ENCODE measurements around the gene LPP. TPM values are rescaled to one million over a fixed set of nuclear protein-coding genes. Genes with fewer than 3 reads are reported as not detected.

The LPP gene
- total RNA-seq, 1 donor from 2014 or later = 210 TPM

DNA sequence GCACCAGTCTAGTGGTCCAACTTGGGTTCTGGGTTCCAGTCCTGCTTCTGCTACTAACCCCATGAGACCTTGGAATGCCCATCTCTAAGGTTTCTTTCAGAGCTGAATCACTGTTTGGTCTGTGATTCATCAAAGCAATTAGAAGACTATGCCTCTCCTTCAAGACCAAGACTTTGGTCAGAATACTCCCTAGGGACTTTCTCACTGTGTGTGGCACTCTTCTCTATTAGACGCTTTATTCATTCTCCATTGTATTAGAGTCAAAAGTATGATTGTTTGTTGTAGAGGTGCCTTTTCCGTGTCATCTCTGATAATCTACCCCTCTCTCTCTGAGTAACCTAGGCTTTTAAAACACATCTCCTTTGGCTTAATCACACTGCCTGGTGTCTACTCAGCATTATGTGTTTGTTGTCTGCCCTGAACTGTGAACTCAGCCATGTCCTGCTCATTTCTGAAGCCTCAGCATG is 90.5 kb downstream of the LPP start:
- DNase-seq (ENCODE audit: low spot score) = no peak

DNA sequence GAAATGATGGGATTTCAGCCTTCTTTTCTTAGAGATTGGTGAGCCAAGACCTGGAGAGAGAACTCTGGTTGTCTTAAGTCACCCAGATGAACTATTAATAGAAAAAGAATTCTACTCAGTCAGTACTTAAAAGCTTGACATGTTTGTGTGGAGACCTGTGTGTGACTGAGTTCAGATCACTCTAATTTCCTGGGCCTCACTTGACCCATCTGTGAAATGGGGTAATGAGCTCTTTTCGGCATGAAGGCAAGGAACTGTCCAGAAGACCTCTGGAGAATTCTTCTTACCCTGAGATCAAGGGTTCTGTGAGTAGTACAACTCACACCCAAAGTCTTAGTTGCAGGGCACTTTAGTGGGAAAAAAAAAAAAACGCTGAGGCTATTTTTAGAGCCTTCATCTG is 92.9 kb downstream of the LPP start:
- no peak for DNase-seq (ENCODE audit: low spot score)

DNA sequence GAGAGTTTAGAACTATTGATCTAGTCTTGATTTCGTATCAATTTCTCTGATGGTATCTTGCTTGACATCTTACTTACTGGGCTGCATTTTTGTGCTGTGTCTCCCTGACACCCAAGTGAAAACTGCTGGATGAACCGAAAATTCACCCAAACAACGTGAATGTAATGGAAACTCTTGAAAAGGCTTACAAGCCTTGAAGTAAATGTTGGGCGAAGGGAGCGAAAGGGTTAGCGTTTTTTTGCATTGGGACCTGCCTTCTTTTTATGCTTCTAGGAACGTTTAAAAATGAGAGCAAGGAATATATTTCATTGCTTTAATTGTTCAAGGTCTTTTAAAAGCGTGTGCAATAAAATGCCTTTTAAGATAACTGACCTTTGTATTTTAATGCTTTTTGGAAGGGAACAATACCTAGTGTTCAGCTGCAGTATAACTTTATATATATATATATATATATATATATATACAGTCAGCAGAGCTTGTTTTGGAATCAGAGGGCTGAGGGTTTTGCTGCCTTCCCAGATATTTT is 94.1 kb downstream of the LPP start:
- DNase-seq (ENCODE audit: low spot score) = no peak

DNA sequence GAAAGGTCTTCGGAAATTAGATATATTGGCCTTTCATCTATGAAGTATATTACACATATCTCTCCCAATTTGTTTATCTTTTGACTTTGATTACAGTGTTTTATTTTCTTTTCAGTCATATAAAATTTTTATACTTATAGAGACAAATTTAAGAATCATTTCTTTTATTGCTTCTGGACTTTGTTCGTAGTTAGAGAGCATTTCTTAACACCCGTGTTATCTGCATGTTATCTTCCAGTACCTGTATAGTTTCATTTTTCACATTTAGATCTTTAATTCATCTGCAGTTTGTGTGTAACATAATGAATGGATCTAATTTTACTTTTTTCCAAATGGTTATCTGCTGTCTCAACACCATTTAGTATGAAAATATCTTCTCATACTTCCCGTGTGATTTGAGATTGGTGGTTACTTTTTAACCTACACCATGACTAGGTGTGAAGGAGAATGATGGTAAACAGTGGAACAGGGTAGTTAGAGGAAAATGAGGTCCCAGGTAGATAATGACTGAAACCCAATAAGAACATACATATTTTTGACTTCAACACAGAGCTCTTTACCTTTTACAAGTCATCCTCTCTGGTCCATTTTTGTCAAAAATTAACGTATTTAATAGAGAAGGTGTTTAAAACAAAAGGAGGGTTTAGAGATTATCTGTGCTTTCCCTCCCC is 99.3 kb downstream of the LPP start:
- DNase-seq (ENCODE audit: low spot score) = no peak

DNA sequence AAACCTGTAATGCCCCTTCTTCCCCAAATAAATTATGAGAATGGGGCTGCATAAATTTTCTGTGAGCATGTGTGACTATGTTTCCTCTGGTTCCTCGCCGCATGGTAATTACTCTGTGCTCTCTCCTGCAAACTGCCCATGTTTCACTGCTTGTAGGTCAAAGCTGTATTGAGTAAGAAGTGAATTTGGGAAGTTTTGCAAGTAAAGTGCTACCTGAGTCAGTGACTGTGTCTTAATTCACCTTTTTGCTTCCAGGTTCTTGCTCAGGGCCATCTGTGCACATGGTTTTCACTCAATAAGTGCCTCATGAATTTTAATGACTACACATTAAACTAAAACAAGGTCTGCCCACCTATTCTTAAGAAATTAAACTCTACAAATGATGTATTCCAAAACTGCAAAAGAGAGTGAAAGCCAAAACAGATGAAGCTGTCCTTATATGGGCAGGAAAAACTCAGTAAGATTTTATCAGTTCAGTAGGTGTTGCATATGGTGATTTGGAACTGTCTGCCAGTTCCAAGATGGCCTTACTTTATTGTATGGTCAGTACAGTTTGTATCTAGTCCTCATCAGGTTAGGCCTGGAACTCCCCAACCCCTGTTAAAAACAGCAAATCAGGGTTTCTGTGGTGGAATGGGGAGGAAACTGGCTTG is 100.0 kb downstream of the LPP start:
- no peak for DNase-seq (ENCODE audit: low spot score)

DNA sequence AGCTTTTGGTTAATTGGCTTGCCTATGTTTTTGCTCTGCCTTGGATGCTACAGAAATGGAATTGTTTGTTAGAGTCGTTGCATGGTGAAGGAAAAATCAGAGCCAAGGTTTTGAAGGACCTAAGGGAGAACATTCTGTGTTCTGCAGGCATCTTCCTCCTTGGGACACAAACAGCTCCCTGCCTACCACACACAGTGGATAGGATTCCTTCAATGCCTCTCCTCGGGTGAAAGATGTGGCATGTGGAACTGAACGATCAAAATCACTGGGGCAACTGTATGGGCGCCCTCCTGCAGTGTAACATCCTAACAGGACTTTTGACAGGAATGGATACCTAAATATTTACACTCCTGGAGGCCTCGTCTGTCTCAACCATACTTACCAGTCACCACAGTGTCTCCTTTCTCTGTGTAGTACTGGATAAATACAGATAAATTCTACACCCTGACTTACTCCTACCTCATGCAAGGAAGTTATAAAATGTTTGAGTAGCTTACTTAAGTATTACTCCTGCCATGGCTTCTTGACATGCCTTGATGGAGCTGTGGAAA is 100.6 kb downstream of the LPP start:
- no peak for DNase-seq (ENCODE audit: low spot score)

DNA sequence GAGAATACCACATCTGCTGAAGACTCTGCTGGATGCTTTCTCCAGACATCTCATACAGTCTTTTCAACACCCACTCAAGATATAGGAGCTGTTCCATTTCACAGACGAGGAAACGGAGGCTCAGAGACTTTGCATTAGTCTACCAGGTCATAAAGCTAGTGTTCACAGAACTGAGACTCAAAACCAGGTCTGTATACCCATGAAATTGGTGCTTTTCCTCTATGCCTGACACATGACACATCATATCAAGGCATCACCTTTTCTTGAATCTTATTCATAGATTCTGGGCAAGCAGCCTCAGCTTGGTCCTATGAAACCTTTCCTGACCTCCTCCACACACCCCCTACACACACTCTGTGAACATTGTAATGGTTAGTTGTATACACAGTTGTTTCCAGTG is 101.2 kb downstream of the LPP start:
- DNase-seq (ENCODE audit: low spot score) = no peak

DNA sequence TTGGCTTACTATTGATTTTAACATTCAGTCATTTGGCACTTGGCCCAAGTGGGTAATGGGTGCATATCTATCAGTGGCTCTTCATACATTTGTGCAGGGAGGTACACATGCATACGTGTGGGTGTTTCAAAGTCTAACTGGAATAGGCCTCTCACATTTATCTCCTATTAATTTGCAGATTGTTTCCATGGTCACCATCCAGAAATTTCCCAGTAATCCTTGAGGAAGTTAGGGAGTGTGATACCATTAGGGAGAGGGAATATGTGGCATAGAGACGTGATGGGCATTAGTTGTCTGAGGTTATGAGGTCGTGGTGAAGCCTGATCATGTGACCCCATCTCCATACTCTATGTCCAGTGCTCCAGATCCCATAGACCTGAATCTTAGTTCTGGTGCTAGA is 102.8 kb downstream of the LPP start:
- no peak for DNase-seq (ENCODE audit: low spot score)

DNA sequence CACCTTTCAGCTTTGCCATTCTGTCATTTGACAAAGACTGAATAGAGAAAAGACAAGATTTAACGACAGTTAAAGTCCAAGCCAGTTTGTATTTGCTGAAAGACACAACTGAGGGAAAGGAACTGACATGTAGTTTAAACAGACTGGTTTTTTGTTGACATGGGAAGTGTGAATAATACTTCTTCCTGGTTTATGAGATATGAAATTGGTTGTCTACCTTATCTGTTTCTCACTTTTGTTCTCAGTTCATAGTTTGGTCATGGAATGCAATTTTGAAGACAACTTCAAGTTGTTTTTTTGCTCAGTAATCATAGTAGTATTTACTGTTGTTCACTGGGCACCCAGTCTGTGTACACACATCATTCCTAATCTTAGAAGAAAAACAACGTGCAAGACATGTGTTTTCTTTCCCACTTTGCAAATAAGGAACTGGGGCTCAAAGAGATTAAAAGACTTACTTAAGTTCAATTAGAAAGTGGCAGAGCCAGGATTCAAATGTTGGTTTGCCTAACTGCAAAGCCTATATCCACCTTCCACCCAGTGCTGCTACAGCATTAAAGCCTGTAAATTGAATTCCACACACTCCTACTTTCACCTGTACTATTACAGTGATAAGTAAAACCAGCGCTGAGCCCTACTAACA is 103.5 kb downstream of the LPP start:
- no peak for DNase-seq (ENCODE audit: low spot score)

DNA sequence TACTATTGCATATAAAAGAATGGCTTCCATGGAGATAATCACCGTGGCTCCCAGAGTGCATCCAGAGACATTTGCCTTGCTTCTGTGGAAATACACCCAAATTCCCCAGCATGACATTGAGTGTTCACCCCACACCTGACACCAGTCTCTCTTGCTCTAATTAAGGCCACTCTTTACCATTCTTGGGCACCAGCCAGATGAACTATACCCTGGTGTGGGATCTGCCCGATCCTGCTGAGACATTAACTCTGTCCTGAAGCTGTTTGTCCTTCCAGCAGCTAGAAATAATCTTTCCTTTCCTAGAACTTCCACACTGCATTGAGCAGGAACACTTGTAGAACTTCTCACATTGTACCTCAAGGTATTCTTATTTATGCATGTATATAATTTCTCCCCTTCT is 105.2 kb downstream of the LPP start:
- no peak for DNase-seq (ENCODE audit: low spot score)

DNA sequence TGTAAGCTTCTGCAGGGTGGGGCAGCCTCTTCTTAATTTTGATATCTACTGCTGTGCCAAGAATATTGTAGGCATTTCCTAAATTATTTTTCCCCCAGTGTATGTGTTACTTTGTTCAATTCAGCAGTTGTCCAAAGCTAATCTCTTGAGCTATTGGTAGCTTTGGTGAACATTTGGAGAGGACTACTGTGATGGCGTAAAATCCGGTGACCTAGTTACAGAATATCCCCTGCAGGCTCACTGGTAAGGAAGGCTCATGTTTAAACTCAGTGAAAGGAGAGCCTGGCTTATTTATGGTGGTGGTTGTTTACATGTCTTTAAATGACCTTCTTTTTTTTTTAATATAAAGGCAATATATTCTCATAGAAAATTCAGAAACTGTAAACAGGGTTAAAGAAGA is 105.6 kb downstream of the LPP start:
- no peak for DNase-seq (ENCODE audit: low spot score)

DNA sequence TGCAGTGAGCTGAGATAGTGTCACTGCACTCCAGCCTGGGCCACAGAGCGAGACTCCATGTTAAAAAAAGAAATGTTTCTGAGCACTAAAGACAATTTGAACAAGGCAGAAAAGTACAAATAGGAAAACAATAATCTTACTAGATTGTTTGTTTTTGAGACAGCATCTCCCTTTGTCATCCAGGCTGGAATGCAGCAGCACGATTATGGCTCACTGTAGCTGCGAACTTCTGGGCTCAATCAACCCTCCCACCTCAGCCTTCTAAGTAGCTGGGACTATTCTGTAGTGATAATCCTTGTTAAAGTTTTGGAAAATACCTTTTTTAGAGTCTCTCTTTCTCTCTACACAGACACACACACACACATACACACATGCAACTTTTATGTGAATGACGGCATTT is 107.1 kb downstream of the LPP start:
- DNase-seq (ENCODE audit: low spot score) = no peak

DNA sequence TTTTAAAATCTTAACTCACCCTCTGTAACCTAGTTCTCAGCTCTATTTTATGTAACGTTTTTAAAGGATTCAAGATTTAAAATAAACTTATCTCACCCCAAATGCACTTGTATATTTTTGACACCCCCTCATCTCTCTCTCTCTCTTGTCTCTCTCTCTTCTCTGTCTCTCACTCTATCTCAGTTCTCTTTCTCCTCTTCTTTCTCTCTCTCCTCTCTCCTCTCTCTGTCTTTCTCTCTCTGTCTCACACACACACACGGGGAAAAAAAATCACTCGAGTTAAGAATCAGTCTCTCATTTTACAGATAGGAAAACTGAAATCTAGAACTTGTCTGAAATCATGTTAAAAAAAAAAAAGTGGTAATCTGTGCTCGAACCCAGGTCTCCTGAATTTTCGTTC is 108.5 kb downstream of the LPP start:
- DNase-seq (ENCODE audit: low spot score) = no peak

DNA sequence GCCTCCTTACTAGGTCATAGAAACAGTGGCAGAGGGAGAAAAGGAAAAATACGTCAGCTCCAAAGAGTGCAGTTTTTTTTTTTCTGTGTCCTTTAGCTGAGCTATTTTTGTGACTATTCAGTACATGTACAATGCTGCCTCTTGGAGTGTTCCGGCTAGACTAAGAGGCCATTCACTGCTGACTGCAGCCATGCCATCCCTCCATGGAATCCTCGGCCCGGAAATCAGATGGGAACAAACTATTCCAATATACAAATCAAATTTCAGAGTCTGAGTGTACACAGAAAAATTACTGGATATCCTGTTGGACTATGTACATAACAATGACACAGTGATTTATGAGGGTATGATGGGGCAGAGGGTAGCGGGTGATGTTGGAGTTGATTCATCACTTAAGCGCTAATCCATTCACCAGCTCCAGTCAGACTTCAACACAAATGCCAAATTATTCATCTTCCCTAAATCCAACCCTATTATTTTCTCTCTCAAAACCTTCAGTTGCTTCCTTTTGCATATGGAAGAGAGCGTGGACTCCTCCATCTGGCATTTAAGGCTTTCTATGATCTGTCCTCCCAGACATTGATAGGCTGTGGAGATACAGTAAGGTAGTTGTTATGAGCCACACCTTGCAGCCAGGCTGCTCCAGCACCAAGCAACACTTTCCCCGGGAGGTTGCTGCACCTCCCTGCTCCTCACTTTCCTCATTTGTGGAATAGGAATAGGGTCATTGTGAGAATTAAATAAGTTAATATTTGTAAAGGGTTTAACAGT is 109.1 kb downstream of the LPP start:
- no peak for DNase-seq (ENCODE audit: low spot score)

DNA sequence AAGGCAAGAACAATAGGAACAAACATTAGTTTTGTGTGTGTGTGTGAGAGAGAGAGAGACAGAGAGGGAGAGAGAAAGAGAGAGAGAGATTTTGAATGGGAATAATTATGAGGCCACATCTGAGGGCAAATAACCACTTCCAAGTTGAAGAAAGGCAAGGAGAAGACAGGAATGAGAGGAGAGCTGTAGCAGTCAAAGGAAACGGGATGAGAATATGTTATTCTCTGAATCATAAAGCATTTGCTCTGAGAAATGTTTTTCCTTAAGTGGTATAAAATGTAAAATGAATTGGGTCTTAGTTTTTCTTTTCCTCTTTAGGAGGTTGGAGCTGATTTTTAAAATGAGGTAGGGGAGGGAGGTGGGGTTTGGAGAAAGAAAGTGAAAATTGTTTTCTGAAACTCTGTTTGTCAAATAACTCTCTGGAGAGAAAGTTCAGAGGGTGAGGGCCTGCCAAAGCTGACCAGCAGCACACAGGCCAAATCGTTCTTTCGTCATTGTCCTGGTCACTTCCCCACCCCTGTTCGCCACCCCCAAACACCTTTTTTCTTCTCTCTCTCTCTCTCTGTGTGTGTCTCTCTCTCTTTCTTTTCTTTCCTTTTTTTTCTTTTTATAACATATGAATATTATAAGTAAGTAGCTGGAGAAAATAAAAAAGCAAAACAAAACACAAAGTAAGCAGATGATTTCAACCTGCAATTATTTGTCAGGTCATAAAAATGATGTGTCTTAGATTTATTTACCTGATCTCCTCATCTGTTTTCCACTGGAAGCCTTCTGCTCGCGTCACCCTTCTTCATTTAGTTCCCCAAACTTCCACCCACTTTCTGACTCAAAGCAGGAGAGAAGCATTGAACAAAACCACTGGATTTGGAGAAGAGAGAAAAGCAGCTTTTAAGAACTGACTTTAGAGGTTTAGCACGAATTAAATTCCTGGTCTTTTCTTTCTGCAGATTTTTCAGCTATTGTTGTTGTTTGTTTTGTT is 110.6 kb downstream of the LPP start:
- no peak for DNase-seq (ENCODE audit: low spot score)

DNA sequence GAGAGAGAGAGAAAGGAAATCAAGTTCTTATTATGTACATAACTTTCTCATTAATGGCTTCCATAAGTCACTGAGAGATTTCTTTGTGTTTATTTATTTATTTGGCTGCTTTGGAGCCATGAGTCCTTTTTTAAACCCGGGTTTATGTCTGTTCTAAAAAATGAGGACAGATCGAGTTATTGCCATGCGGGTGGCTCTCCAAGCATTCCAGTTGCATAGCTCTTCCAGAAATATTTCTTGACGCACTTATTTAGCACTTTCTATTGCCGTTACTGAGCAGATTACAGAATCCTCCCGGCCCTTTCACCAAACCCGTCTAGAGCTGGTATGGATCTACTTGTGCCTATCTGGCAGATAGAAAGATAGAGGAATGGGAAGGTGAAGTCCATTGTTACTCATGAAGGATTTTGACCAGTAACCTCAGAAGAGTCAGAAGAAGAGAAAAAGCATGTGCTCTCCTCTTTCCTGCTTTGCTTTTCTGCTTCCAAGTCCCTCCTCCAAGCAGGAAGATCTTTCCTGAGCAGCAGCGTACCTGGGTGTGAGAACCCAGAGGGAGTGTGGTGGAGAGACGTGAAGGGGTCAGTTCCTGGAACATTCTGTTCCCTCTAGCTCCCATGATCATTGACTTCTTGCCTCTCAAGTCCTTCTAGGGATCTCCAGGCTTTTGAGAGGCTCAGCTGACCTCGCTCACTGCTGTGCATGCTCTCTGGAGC is 112.8 kb downstream of the LPP start:
- DNase-seq (ENCODE audit: low spot score) = no peak

DNA sequence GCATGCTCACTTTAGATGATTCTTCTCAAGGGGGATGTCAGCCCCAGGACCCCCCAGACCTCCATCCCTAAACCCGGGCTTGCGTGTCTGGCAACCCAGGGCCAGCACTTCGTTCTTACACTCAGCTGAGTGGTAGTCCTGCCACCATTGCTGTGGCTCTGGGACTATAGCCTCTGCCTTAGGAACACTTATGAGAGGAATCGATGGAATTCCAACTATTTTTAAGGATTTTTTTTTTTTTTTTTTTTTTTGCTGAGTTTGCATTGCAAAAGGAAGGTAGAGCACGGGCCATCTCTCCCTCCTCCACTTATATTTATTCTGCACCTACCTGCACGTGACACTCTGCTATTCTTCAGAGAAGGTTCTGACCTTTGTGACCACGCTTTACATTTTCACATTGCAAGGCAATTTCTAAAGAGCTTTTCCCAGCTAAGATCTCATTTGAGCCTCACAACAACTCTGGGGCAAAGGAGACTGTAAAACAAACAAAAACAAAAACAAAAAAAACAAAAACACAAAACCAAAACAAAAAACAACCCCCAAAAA is 113.9 kb downstream of the LPP start:
- no peak for DNase-seq (ENCODE audit: low spot score)

DNA sequence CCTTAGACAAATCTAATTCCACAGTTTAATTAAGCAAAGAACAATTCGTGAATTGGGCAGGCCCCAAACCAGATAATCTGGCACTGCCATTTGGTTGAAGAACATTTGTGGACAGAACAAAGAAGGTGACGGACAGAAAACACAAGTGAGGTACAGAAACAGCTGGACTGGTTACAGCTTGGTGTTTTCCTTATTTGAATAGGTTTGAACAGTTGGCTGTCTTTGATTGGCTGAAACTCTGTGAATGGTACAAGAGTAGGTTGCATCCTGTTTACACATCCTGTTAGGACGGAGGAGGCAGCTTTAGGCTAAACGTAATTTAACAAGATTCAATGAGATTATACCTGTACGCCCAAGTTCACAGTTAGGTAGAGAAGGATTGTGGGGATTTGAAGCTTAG is 114.4 kb downstream of the LPP start:
- no peak for DNase-seq (ENCODE audit: low spot score)

DNA sequence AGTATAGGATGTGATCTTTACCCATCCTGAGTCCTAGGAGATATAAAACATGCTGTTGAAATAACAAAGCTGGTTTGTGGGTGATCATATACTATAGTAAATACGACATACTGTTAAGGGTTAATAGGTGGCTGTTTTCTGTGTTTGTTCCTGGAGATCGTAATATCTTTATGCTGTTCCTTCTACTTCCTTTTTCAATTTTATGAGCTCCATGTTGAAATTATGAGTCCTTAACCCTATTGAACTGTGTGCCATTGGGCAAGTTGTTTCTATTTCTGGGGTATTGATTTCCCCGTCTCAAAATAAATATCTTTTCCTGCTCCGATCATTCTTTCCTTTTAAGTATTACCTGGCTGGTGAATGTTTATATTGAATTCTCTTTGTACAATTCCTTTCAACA is 115.1 kb downstream of the LPP start:
- DNase-seq (ENCODE audit: low spot score) = no peak
